Measurements from ENCODE around the gene NDUFV2.

The NDUFV2 gene

GRCh38 chr18:9136315-9137155 lies 34.0 kb downstream of the NDUFV2 start, which contains the start of gene ANKRD12:
Gene ANKRD12, plus strand, starts transcription at chr18:9136781. Its CDS starts 45,652 bp downstream, at chr18:9182433.
- Histone ChIP-seq H3K27me3 (ENCODE audit: insufficient read depth, low read length, poor library complexity) (no peaks in the 10 kb centered on the region), H3K27ac (ENCODE audit: low read depth, low read length) (peak within 1 kb of the TSS; percentile 96), H3K4me3 (ENCODE audit: low read length) (peak within 1 kb of the TSS; percentile 88), H3K4me2 (ENCODE audit: low read length) (peak within 1 kb of the TSS; percentile 72), H3K36me3 (ENCODE audit: control insufficient read depth, insufficient read depth, low read length) (no peaks in the 10 kb centered on the region), H2BK15ac (replicated peaks; ENCODE audit: low read depth) (no peak within 1 kb of the TSS), H4K5ac (ENCODE audit: low read length) (no peak within 1 kb of the TSS), H3K79me2 (ENCODE audit: control insufficient read depth, insufficient read depth, low read length) (peaks cover 18% of the 10 kb centered on the region), H2AK5ac (ENCODE audit: low read length) (no peak within 1 kb of the TSS), H3K18ac (ENCODE audit: low read length) (peak within 1 kb of the TSS; percentile 65), H3K79me1 (ENCODE audit: low read length) (peaks cover 7% of the 10 kb centered on the region), H2BK5ac (ENCODE audit: low read length) (peak within 1 kb of the TSS; percentile 77), H3K4ac (ENCODE audit: low read depth, low read length) (peak within 1 kb of the TSS; percentile 46), H4K8ac (ENCODE audit: low read depth, low read length) (no peak within 1 kb of the TSS), H2BK120ac (ENCODE audit: low read depth, low read length) (no peak within 1 kb of the TSS), H3K4me1 (ENCODE audit: control insufficient read depth, low read depth, low read length) (no peaks in the 10 kb centered on the region), H3K9ac (ENCODE audit: low read length) (peak within 1 kb of the TSS; percentile 90), H3K23ac (ENCODE audit: low read length) (peak within 1 kb of the TSS; percentile 51), H3K56ac (ENCODE audit: low read length) (peak within 1 kb of the TSS; percentile 96)
- DNase-seq: peak; percentile 98
- no CpG with 5 or more reads among the region's 95 CpGs for WGBS (ENCODE audit: extremely low coverage, insufficient coverage, low lambda C conversion rate)

GRCh38 chr18:9137168-9138066 lies 34.9 kb downstream of the NDUFV2 start:
- Histone ChIP-seq H3K4me2 (ENCODE audit: low read length) (peak overlapping the region; percentile 72), H3K18ac (ENCODE audit: low read length) (peak overlapping the region; percentile 65), H2BK15ac (replicated peaks; ENCODE audit: low read depth) (no peak overlapping the region), H3K79me2 (ENCODE audit: control insufficient read depth, insufficient read depth, low read length) (peaks cover 20% of the 10 kb centered on the region), H3K79me1 (ENCODE audit: low read length) (peaks cover 7% of the 10 kb centered on the region), H3K4me1 (ENCODE audit: control insufficient read depth, low read depth, low read length) (no peaks in the 10 kb centered on the region), H3K56ac (ENCODE audit: low read length) (peak overlapping the region; percentile 96), H2BK5ac (ENCODE audit: low read length) (no peak overlapping the region), H3K4ac (ENCODE audit: low read depth, low read length) (peak overlapping the region; percentile 46), H4K8ac (ENCODE audit: low read depth, low read length) (no peak overlapping the region), H2AK5ac (ENCODE audit: low read length) (no peak overlapping the region), H3K27ac (ENCODE audit: low read depth, low read length) (peak overlapping the region; percentile 96), H4K5ac (ENCODE audit: low read length) (no peak overlapping the region), H3K23ac (ENCODE audit: low read length) (no peak overlapping the region), H3K36me3 (ENCODE audit: control insufficient read depth, insufficient read depth, low read length) (no peaks in the 10 kb centered on the region), H3K4me3 (ENCODE audit: low read length) (peak overlapping the region; percentile 88), H3K9ac (ENCODE audit: low read length) (peak overlapping the region; percentile 80), H3K27me3 (ENCODE audit: insufficient read depth, low read length, poor library complexity) (no peaks in the 10 kb centered on the region), H2BK120ac (ENCODE audit: low read depth, low read length) (no peak overlapping the region)
- DNase-seq: peak; percentile 69
- no CpG with 5 or more reads among the region's 95 CpGs for WGBS (ENCODE audit: extremely low coverage, insufficient coverage, low lambda C conversion rate)

GRCh38 chr18:9139400-9140039 lies 37.0 kb downstream of the NDUFV2 start:
- no peak for DNase-seq
- no peak overlapping the region for H2AK5ac ChIP-seq (ENCODE audit: low read length)
- no peak overlapping the region for H4K5ac ChIP-seq (ENCODE audit: low read length)
- H2BK120ac ChIP-seq (ENCODE audit: low read depth, low read length): no peak overlapping the region
- no peak overlapping the region for H3K4me2 ChIP-seq (ENCODE audit: low read length)
- no peak overlapping the region for H3K18ac ChIP-seq (ENCODE audit: low read length)
- WGBS (ENCODE audit: extremely low coverage, insufficient coverage, low lambda C conversion rate): no CpG with 5 or more reads among the region's 7 CpGs
- H3K56ac ChIP-seq (ENCODE audit: low read length): no peak overlapping the region
- peaks cover 23% of the 10 kb centered on the region for H3K79me2 ChIP-seq (ENCODE audit: control insufficient read depth, insufficient read depth, low read length)
- H3K4me1 ChIP-seq (ENCODE audit: control insufficient read depth, low read depth, low read length): no peaks in the 10 kb centered on the region
- H3K79me1 ChIP-seq (ENCODE audit: low read length): peaks cover 7% of the 10 kb centered on the region
- no peak overlapping the region for H3K23ac ChIP-seq (ENCODE audit: low read length)
- H4K8ac ChIP-seq (ENCODE audit: low read depth, low read length): no peak overlapping the region
- no peak overlapping the region for H2BK15ac ChIP-seq (replicated peaks; ENCODE audit: low read depth)
- H2BK5ac ChIP-seq (ENCODE audit: low read length): no peak overlapping the region
- no peaks in the 10 kb centered on the region for H3K36me3 ChIP-seq (ENCODE audit: control insufficient read depth, insufficient read depth, low read length)
- H3K27ac ChIP-seq (ENCODE audit: low read depth, low read length): no peak overlapping the region
- H3K4me3 ChIP-seq (ENCODE audit: low read length): no peak overlapping the region
- H3K27me3 ChIP-seq (ENCODE audit: insufficient read depth, low read length, poor library complexity): no peaks in the 10 kb centered on the region
- no peak overlapping the region for H3K9ac ChIP-seq (ENCODE audit: low read length)
- H3K4ac ChIP-seq (ENCODE audit: low read depth, low read length): no peak overlapping the region

- WGBS (ENCODE audit: extremely low coverage, insufficient coverage, low lambda C conversion rate): no CpG with 5 or more reads among the region's 2 CpGs
- H3K4me3 ChIP-seq (ENCODE audit: low read length): no peak overlapping the region
Observed at GRCh38 chr18:9140381-9140780, 37.9 kb downstream of the NDUFV2 start.

GRCh38 chr18:9140984-9141383 lies 38.5 kb downstream of the NDUFV2 start:
- DNase-seq: no peak
- WGBS (ENCODE audit: extremely low coverage, insufficient coverage, low lambda C conversion rate): no CpG with 5 or more reads among the region's 2 CpGs
- Histone ChIP-seq H3K4me2 (ENCODE audit: low read length) (no peak overlapping the region), H3K9ac (ENCODE audit: low read length) (no peak overlapping the region), H3K79me2 (ENCODE audit: control insufficient read depth, insufficient read depth, low read length) (peaks cover 23% of the 10 kb centered on the region), H3K4me3 (ENCODE audit: low read length) (no peak overlapping the region), H4K8ac (ENCODE audit: low read depth, low read length) (no peak overlapping the region), H4K5ac (ENCODE audit: low read length) (no peak overlapping the region), H2BK120ac (ENCODE audit: low read depth, low read length) (no peak overlapping the region), H2BK5ac (ENCODE audit: low read length) (no peak overlapping the region), H3K23ac (ENCODE audit: low read length) (no peak overlapping the region), H3K36me3 (ENCODE audit: control insufficient read depth, insufficient read depth, low read length) (no peaks in the 10 kb centered on the region), H3K27ac (ENCODE audit: low read depth, low read length) (no peak overlapping the region), H3K18ac (ENCODE audit: low read length) (no peak overlapping the region), H3K4me1 (ENCODE audit: control insufficient read depth, low read depth, low read length) (no peaks in the 10 kb centered on the region), H3K79me1 (ENCODE audit: low read length) (peaks cover 7% of the 10 kb centered on the region), H2BK15ac (replicated peaks; ENCODE audit: low read depth) (no peak overlapping the region), H3K4ac (ENCODE audit: low read depth, low read length) (no peak overlapping the region), H3K56ac (ENCODE audit: low read length) (no peak overlapping the region), H2AK5ac (ENCODE audit: low read length) (no peak overlapping the region), H3K27me3 (ENCODE audit: insufficient read depth, low read length, poor library complexity) (no peaks in the 10 kb centered on the region)

More at GRCh38 chr18:9140381-9140780, 37.9 kb downstream of the NDUFV2 start:
- H3K36me3 ChIP-seq (ENCODE audit: control insufficient read depth, insufficient read depth, low read length): no peaks in the 10 kb centered on the region
- H3K56ac ChIP-seq (ENCODE audit: low read length): no peak overlapping the region
- H3K79me1 ChIP-seq (ENCODE audit: low read length): peaks cover 7% of the 10 kb centered on the region
- peaks cover 23% of the 10 kb centered on the region for H3K79me2 ChIP-seq (ENCODE audit: control insufficient read depth, insufficient read depth, low read length)
- H3K23ac ChIP-seq (ENCODE audit: low read length): no peak overlapping the region
- DNase-seq: no peak
- no peak overlapping the region for H2BK120ac ChIP-seq (ENCODE audit: low read depth, low read length)
- no peak overlapping the region for H2BK5ac ChIP-seq (ENCODE audit: low read length)
- no peak overlapping the region for H4K8ac ChIP-seq (ENCODE audit: low read depth, low read length)
- H3K9ac ChIP-seq (ENCODE audit: low read length): no peak overlapping the region
- no peak overlapping the region for H3K4me2 ChIP-seq (ENCODE audit: low read length)
- H2BK15ac ChIP-seq (replicated peaks; ENCODE audit: low read depth): no peak overlapping the region
- H3K27ac ChIP-seq (ENCODE audit: low read depth, low read length): no peak overlapping the region
- H3K4ac ChIP-seq (ENCODE audit: low read depth, low read length): no peak overlapping the region
- H3K27me3 ChIP-seq (ENCODE audit: insufficient read depth, low read length, poor library complexity): no peaks in the 10 kb centered on the region
- H3K18ac ChIP-seq (ENCODE audit: low read length): no peak overlapping the region
- no peak overlapping the region for H4K5ac ChIP-seq (ENCODE audit: low read length)
- no peak overlapping the region for H2AK5ac ChIP-seq (ENCODE audit: low read length)
- no peaks in the 10 kb centered on the region for H3K4me1 ChIP-seq (ENCODE audit: control insufficient read depth, low read depth, low read length)

Data from mesendoderm (in vitro differentiated cells).